ENCODE results near the gene DLG2. TPM values are rescaled to one million over a fixed set of nuclear protein-coding genes. Genes with fewer than 3 reads are reported as not detected.

Gene DLG2
- total and polyA plus RNA-seq, 2 of the 4 experiments (the other 2 are of a cell fraction) = 0.31 to 0.36 TPM

DNA sequence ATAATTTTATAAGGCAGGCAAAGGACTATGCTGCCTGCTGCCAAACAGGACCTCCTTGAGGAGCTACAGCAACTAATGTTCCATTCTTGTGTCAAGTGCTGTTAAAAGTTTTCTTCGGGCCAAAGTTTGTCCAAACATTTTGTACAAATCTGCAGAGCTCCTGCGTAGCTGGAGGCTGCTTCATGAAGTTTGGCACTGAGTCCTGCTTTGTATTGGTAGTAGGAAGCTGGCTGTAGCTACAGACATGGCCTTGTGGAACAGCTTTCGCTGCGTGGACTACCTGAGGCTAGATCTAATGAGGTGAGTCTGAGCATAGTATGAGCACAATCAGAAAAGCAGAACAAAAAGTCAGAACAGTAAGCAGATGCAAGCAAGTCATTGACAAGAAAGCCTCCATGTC is 528.1 kb downstream of the DLG2 start:
- intact Hi-C loops (cut with micrococcal nuclease) = no loop called here
- H3K4me3 ChIP-seq (ENCODE audit: insufficient read depth, low read depth, low read length) = no peak overlapping the region
- no peak overlapping the region for H3K27ac ChIP-seq (ENCODE audit: insufficient read depth, low read length)
- no peak for TF ChIP-seq POLR2A (IDR thresholded peaks at IDR 0.05; ENCODE audit: low read depth, low read length)
- TF ChIP-seq, protein P1, sequence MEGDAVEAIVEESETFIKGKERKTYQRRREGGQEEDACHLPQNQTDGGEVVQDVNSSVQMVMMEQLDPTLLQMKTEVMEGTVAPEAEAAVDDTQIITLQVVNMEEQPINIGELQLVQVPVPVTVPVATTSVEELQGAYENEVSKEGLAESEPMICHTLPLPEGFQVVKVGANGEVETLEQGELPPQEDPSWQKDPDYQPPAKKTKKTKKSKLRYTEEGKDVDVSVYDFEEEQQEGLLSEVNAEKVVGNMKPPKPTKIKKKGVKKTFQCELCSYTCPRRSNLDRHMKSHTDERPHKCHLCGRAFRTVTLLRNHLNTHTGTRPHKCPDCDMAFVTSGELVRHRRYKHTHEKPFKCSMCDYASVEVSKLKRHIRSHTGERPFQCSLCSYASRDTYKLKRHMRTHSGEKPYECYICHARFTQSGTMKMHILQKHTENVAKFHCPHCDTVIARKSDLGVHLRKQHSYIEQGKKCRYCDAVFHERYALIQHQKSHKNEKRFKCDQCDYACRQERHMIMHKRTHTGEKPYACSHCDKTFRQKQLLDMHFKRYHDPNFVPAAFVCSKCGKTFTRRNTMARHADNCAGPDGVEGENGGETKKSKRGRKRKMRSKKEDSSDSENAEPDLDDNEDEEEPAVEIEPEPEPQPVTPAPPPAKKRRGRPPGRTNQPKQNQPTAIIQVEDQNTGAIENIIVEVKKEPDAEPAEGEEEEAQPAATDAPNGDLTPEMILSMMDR (conservative IDR thresholded peaks at IDR 0.05; ENCODE audit: low read depth, low read length) = no peak
- no peak for TF ChIP-seq FOS (IDR thresholded peaks at IDR 0.05; ENCODE audit: low read depth, low read length)
- TF ChIP-seq RFX5 (IDR thresholded peaks at IDR 0.05; ENCODE audit: low read depth, low read length) = no peak
- TF ChIP-seq MAZ (IDR thresholded peaks at IDR 0.05; ENCODE audit: borderline replicate concordance, low read depth, low read length) = no peak
- TF ChIP-seq, protein P2, sequence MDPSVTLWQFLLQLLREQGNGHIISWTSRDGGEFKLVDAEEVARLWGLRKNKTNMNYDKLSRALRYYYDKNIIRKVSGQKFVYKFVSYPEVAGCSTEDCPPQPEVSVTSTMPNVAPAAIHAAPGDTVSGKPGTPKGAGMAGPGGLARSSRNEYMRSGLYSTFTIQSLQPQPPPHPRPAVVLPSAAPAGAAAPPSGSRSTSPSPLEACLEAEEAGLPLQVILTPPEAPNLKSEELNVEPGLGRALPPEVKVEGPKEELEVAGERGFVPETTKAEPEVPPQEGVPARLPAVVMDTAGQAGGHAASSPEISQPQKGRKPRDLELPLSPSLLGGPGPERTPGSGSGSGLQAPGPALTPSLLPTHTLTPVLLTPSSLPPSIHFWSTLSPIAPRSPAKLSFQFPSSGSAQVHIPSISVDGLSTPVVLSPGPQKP (IDR thresholded peaks at IDR 0.05; ENCODE audit: borderline replicate concordance, low read depth, low read length) = no peak
- TF ChIP-seq, protein P3, sequence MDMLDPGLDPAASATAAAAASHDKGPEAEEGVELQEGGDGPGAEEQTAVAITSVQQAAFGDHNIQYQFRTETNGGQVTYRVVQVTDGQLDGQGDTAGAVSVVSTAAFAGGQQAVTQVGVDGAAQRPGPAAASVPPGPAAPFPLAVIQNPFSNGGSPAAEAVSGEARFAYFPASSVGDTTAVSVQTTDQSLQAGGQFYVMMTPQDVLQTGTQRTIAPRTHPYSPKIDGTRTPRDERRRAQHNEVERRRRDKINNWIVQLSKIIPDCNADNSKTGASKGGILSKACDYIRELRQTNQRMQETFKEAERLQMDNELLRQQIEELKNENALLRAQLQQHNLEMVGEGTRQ (IDR thresholded peaks at IDR 0.05; ENCODE audit: low read depth, low read length) = no peak
- no peak for TF ChIP-seq SMC3 (IDR thresholded peaks at IDR 0.05; ENCODE audit: low read depth, low read length)
- no peak overlapping the region for H3K4ac ChIP-seq (ENCODE audit: low read depth, low read length)
- H4K8ac ChIP-seq (ENCODE audit: low read depth in 2 of 2, low read length in 2 of 2) = no peak overlapping the region
- H4K20me1 ChIP-seq (ENCODE audit: insufficient read depth, low read length) = no peaks in the 10 kb centered on the region
- no peak overlapping the region for H3K14ac ChIP-seq (replicated peaks; ENCODE audit: low read depth, low read length)
- no peak overlapping the region for H2BK20ac ChIP-seq (ENCODE audit: low read depth, low read length)
- H3K4me1 ChIP-seq (ENCODE audit: control insufficient read depth, insufficient read depth, low read length) = no peaks in the 10 kb centered on the region
- no peak overlapping the region for H2BK120ac ChIP-seq (ENCODE audit: low read depth, low read length)
- H3K79me1 ChIP-seq (ENCODE audit: low read depth in 1 of 2, low read length in 2 of 2) = no peaks in the 10 kb centered on the region
- H3K18ac ChIP-seq (ENCODE audit: low read depth, low read length) = no peak overlapping the region
- no peaks in the 10 kb centered on the region for H3K27me3 ChIP-seq (ENCODE audit: control insufficient read depth, insufficient read depth, low read length)
- CTCF ChIA-PET = no interaction called here
- POLR2A ChIA-PET (ENCODE audit: unreplicated experiment) = no interaction called here
- dilution Hi-C loops (cut with HindIII; ENCODE audit: low sequenced_read_pairs, unreplicated experiment) = no loop called here
- no peak overlapping the region for H2BK5ac ChIP-seq (ENCODE audit: low read depth, low read length, poor library complexity, severe bottlenecking)
- no peak overlapping the region for H4K91ac ChIP-seq (ENCODE audit: insufficient read depth, low read depth, low read length)
- no peak overlapping the region for H3K4me2 ChIP-seq (ENCODE audit: low read depth, low read length)
- ATAC-seq (ENCODE audit: low read depth) = no peak
- H2AK5ac ChIP-seq (ENCODE audit: low read depth, low read length) = no peak overlapping the region
- DNase-seq = no peak
- no TSS peak for BruUV-seq (replicated peaks)
- H3K9me3 ChIP-seq (ENCODE audit: control insufficient read depth, insufficient read depth, low read length) = no peaks in the 10 kb centered on the region
- in situ Hi-C loops (cut with MboI; ENCODE audit: low sequenced_read_pairs) = no loop called here
- H2AFZ ChIP-seq (replicated peaks; ENCODE audit: low read length, poor library complexity) = no peak overlapping the region
- no peak overlapping the region for H4K5ac ChIP-seq (ENCODE audit: low read depth, low read length)
- WGBS, 2 experiments (ENCODE audit: extremely low coverage in 2 of 2, insufficient read length in 1 of 2) = no CpG with 5 or more reads among the region's 4 CpGs
- no peak overlapping the region for H2BK15ac ChIP-seq (ENCODE audit: low read depth, low read length)
- H3K36me3 ChIP-seq (ENCODE audit: control insufficient read depth, insufficient read depth, low read length) = no peaks in the 10 kb centered on the region
- no peak overlapping the region for H3K23ac ChIP-seq (ENCODE audit: low read depth, low read length)
- H3K9me1 ChIP-seq (ENCODE audit: insufficient read depth, low read length) = no peaks in the 10 kb centered on the region
- H2AK9ac ChIP-seq (replicated peaks; ENCODE audit: low read depth, low read length, poor library complexity) = no peak overlapping the region
- no peak overlapping the region for H3K9ac ChIP-seq (ENCODE audit: low read depth, low read length)
- H3K56ac ChIP-seq (ENCODE audit: extremely low read depth, insufficient read depth, low read length) = no peak overlapping the region

All from IMR-90 (cell line).